ENCODE results near the gene PCGF3.
"Not testable (repeated sequence)": the region's sequence is repeated elsewhere in the genome, so short reads cannot be mapped to it uniquely, and the experiment has no call there.

The PCGF3 gene

DNA sequence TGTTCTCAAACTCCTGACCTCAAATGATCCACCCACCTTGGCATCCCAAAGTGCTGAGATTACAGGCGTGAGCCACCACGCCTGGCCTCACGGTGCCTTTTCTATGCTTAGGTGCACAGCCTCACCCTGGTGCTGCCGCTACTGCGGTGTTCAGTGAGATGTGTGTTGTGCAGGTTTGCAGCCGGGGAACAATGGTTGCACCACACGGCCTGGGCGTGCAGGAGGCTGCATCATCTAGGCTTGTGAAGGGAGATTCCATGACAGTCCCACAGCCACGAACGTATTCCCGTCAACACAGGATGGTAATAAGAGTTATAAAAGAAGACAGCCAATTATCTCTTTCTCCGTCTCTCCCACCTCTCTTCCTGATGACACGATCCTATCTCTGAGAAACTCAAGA lies 98.3 kb downstream of the PCGF3 start:
- no peak for DNase-seq

DNA sequence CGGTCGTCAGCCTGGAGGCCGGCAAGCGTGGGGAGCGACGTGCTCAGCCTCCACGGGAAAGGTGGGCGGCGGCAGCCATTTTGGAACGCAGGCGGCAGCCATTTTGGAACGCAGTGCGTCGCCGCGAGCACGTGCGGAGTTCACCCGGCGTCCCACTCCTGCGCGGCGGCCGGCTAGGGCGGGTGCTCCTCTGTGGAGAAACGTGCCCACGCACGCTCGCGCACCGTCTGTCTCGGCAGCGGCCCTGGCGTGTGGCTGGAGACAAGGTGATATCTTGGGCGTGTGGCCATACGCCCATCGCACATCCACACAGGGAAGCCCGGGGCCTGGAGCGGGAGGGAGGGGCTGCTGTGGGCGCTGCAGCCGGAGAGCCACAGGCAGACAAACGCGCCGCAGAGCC lies 99.2 kb downstream of the PCGF3 start:
- DNase-seq = no peak

DNA sequence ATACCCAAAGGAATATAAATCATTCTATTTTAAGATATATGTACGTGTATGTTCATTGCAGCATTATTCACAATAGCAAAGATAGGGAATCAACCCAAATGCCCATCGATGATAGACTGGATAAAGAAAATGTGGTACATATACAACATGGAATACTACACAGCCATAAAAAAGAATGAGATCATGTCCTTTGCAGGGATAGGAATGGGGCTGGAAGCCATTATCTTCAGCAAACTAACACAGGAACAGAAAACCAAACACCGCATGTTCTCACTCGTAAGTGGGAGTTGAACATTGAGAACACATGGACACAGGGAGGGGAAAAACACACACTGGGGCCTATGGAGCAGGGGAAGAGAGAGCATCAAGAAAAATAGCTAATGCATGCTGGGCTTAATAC lies 101.3 kb downstream of the PCGF3 start:
- not testable (repeated sequence) for DNase-seq

DNA sequence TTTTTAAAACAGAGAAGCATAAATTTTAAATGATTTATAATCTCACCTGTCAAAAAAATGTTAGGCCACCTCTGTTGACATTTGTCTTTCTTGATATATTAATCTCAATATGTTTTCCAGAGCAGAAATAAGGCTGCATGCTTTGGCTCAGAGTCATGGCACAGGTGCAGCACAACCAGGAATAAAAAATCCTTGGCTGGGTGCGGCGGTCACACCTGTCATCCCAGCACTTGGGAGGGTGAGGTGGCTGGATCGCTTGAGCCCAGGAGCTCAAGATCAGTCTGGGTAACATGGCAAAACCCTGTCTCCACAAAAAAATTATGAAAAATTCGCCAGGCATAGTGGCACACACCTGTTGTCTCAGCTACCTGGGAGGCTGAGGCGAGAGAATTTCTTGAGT lies 102.2 kb downstream of the PCGF3 start:
- no peak for DNase-seq

DNA sequence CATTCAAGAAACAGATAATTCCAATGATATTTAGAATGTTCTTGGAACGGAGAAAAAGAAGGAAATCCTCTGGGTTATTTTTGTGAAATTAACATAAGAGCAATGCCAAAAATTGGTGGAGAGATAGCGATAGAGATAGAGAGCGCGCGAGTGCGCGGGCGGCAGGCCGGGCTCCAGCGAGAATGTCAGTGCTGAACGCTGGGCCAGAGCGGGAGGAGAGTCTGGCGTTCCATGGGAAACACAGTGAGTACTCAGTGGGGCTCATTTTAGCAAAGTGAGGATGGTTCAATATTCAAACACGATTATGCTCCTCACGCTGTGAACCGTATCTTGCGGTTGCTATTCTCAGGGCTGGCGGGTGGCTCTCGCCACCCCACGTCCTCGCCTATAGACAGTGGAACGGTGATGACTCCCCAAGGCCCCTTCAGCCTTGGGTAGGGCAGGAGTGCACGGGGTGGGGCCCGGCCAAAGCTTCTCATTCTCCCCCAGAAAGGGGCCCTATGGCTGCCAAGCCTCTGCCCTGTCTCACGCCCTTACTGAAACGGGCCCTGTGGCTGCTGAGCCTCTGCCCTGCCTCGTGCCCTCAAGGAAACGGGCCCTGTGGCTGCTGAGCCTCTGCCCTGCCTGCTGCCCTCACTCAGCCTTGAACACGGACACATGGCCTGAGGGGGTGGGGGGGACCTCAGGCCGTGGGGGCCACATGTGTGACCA lies 103.4 kb downstream of the PCGF3 start:
- no peak for DNase-seq

DNA sequence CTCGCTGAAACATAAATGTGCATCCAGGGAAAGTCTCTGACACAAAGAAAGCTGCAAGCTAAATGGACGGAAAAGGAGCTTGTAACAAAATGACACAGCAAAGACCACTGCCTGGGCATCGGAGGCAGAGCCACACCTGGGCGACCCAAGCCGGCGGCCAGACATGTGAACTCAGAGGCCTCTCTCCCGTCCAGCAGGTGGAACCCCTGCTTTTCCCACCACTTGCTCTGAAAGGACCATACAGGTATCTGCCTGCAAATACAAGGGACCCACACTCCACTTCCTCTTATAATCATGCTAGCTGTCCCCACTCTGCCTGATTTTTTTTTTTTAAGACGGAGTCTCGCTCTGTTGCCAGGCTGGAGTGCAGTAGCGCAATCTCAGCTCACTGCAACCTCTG lies 108.3 kb downstream of the PCGF3 start:
- DNase-seq = no peak

DNA sequence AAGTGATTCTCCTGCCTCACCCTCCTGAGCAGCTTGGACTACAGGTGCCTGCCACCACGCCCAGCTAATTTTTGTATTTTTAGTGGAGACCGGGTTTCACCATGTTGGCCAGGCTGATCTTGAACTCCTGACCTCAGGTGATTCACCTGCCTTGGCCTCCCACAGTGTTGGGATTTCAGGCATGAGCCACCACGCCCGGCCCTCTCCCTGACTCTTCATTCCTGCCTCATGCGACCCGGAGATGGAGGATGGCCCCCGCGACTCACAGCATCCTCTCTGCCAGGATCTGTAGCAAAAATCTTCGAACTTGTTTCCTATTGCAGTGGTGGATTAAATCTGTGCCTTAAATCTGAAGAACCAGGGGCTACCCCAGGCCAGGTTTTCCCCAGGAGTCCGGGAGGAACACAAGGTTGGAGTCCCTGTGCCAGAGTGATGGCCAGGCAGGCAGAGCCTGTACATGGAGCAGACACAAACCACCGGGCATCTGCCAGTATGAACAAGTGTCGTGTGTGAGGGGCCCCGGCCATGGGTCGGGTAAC lies 108.7 kb downstream of the PCGF3 start:
- DNase-seq = no peak

DNA sequence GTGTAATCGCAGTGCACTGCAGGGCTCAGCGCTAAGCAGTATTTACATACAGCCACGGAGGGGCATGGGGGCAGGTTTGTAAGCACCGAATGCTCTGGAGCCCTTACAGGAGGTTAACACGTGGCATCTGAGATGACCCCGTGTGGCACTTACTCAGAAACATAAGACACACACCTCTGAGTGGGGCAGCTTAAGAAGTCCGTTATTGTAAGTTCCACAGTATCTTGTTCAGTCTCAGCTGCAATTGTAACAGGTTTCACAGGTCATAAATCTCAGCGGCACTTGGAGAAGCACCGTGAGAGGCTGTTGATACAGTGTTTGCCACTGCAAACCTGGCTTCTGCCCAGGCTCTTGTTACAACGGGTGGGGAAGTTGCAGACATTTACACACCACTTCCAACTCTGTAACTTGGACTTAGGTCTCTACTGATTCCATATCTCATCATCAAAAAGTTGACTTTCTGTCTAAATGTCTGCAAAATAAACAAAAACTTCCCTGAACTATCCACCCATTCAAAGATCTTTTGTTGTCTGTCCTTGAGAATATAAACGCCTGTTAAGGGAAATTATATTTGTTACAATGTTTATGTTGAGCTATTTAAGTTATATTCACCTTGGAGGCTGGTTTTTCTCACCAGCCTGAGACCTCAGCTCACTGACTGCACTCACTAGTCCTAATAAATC lies 110.0 kb downstream of the PCGF3 start:
- no peak for DNase-seq

DNA sequence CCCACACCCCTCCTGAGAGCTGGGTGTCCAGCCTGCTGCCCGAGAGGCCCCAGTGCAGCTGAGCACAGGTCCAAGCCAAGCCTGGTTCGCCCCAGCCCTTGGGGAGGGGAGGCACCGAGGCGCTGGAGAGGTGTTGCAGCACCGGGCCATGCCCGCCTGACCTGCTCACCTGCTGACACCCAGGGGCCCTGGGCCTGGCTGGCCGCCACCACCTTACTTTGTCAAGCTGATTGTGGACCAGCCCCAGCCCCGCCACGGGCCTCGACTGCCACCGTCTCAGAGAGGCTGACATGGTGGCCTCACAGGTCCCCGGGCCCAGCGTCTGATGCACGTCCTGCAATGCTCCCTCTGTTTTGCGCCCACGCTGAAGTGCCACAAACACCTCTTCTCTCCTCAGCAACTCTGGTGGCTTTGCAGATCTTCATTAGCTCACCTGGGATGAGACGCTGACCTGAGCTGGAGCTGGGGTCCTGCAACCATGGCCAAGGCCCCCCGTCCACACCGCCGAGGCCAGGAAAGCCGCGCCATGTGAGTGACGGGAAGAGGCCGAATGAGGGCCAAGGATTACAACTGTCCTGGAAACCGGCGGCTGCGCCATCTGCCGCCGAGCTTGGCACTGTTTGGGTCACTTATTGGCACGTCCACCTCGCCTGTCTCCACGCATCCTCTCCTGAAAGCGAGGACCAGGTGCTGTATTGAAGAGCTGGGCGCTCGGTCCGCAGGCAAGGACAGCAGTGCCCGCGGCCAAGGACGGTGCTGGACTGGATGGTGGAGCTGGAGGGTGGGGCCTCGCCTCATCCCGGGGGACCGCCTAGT lies 112.7 kb downstream of the PCGF3 start:
- DNase-seq = no peak

DNA sequence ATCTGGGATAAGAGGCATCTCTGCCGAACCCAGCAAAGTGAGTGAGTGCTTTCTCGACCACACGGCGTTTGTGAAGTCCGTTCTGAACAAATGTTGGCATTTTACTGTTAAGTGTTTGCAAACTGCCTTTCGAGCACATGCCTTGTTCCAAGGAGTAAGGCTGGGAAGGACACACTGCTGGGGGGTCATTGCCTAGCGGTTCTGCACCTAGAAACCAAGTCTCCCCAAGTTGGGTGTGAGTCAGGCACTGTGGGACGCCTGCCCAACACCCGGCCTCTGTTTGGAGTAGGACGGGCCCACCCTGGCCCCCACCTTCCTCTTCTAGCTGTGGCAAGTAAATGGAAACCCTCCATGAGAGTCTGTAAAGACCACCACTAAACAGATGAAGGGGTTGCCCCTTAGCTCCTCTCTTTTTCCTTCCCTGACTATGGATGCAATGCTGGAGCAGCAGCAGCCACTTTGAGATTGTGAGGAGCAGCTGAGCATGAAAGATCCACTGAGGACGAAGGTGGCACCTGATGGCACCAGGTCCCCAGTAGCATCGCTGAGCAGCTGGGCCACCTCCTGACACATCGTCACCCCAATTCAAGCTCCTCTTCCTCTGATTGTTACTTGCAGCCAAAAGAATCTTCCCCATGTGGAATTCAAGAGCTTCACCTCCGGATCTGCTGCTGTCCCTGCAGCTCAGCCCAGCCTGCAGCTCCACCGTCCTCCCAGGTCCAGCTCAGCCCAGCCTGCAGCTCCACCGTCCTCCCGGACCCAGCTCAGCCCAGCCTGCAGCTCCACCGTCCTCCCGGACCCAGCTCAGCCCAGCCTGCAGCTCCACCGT lies 114.0 kb downstream of the PCGF3 start:
- no peak for DNase-seq

All from activated naive CD4-positive, alpha-beta T cell treated with anti-CD3 and anti-CD28 coated beads, Interleukin-2, amount 50 U/mL, for 16 hours (primary cell).